CD4-positive, alpha-beta T cell treated with Interleukin-12 subunit alpha and Interleukin-12 subunit beta, for 1 hour (primary cell): ENCODE measurements around the gene PLAU.
"Not testable (repeated sequence)": the region's sequence is repeated elsewhere in the genome, so short reads cannot be mapped to it uniquely, and the experiment has no call there.

Source experiments
- DNase-seq: peaks from one replicate; pipeline ENCODE4 v3.0.0-alpha.2; 2020

Gene PLAU

GRCh38 chr10:73876971-73877370, 34.0 kb upstream of the PLAU start:
- no peak for DNase-seq

- DNase-seq = no peak
These were observed 33.3 kb upstream of the PLAU start for GRCh38 chr10:73877533-73878160.

GRCh38 chr10:73878365-73878764, 32.6 kb upstream of the PLAU start:
- DNase-seq = no peak

GRCh38 chr10:73879296-73880173, 31.4 kb upstream of the PLAU start:
- peak; percentile 95 for DNase-seq

- DNase-seq = no peak
These were observed 29.6 kb upstream of the PLAU start for GRCh38 chr10:73881221-73881919.

- no peak for DNase-seq
These were observed 26.9 kb upstream of the PLAU start for GRCh38 chr10:73884017-73884416.

GRCh38 chr10:73886085-73886529, 24.8 kb upstream of the PLAU start:
- DNase-seq = peak; percentile 80

GRCh38 chr10:73886661-73887293, 24.2 kb upstream of the PLAU start:
- DNase-seq = no peak

- no peak for DNase-seq
These were observed 23.5 kb upstream of the PLAU start for GRCh38 chr10:73887294-73888039.

GRCh38 chr10:73888514-73888913, 22.4 kb upstream of the PLAU start:
- DNase-seq = no peak

GRCh38 chr10:73889014-73889413, 21.9 kb upstream of the PLAU start:
- DNase-seq = peak; percentile 31

GRCh38 chr10:73889416-73889815, 21.5 kb upstream of the PLAU start:
- not testable (repeated sequence) for DNase-seq

GRCh38 chr10:73890261-73890660, 20.7 kb upstream of the PLAU start:
- no peak for DNase-seq

GRCh38 chr10:73890830-73891229, 20.1 kb upstream of the PLAU start:
- DNase-seq = not testable (repeated sequence)

- no peak for DNase-seq
These were observed 19.4 kb upstream of the PLAU start for GRCh38 chr10:73891540-73891939.

- no peak for DNase-seq
These were observed 18.5 kb upstream of the PLAU start for GRCh38 chr10:73892310-73893030.

GRCh38 chr10:73893426-73893825, 17.5 kb upstream of the PLAU start:
- no peak for DNase-seq

GRCh38 chr10:73894245-73894971, 16.5 kb upstream of the PLAU start:
- no peak for DNase-seq

GRCh38 chr10:73895381-73895780, 15.6 kb upstream of the PLAU start:
- not testable (repeated sequence) for DNase-seq

- DNase-seq = no peak
These were observed 13.2 kb upstream of the PLAU start for GRCh38 chr10:73897693-73898092.
